Breast epithelium (tissue), 3 donors: Measurements from ENCODE around the gene ATG16L1.

Source experiments
- CTCF ChIP-seq, 3 donors: fragments of 450-650 bp; IDR thresholded peaks; one replicate each; pipeline ENCODE4 v1.5.1; 2016 to 2017; ENCODE audit warnings: antibody characterized with exemption in 3 of 3, mild to moderate bottlenecking in 3 of 3, moderate library complexity in 3 of 3
- POLR2AphosphoS5 ChIP-seq, 3 donors: sonication (generic); formaldehyde crosslinking; IDR thresholded peaks; one replicate each; pipeline ENCODE4 v1.6.1; 2017; ENCODE audit warnings: antibody characterized with exemption in 3 of 3

GRCh38 chr2:233244818-233245217 is 6.7 kb upstream of the ATG16L1 start:
- TF ChIP-seq POLR2AphosphoS5 (IDR thresholded peaks at IDR 0.05) (no peak), CTCF (IDR thresholded peaks at IDR 0.05) (no peak)
